Right atrium auricular region (tissue), 2 donors: Measurements from ENCODE around the gene IGSF6. TPM values are rescaled to one million over a fixed set of nuclear protein-coding genes. Genes with fewer than 3 reads are reported as not detected.
"Not testable (repeated sequence)": the region's sequence is repeated elsewhere in the genome, so short reads cannot be mapped to it uniquely, and the experiment has no call there.

Source experiments
- DNase-seq: peaks from one replicate; pipeline ENCODE4 v3.0.0-alpha.2; 2019; ENCODE audit warnings: low spot score
- H3K27ac ChIP-seq, 2 donors: fragments of 200-600 bp; sonication (generic); 1 replicate in 1 of 2; 2 replicates in 1 of 2; pipeline ENCODE4 v1.5.1; 2016 to 2019
- H3K27me3 ChIP-seq, 2 donors: fragments of 200-600 bp; sonication (generic); one replicate each; pipeline versions ENCODE4 v1.5.1 to v1.6.0; 2017 to 2019
- H3K36me3 ChIP-seq: fragments of 200-600 bp; sonication (generic); one replicate; pipeline ENCODE4 v1.5.1; 2016
- H3K4me1 ChIP-seq, 2 donors: fragments of 200-600 bp; sonication (generic); one replicate each; pipeline versions ENCODE4 v1.5.1 to v1.6.0; 2017 to 2019
- H3K4me3 ChIP-seq, 2 donors: fragments of 200-600 bp; sonication (generic); 1 replicate in 1 of 2; 2 replicates in 1 of 2; pipeline ENCODE4 v1.5.1; 2017 to 2019; ENCODE audit warnings: mild to moderate bottlenecking in 1 of 2, moderate library complexity in 1 of 2
- H3K9me3 ChIP-seq, 2 donors: fragments of 200-600 bp; sonication (generic); one replicate each; pipeline ENCODE4 v1.5.1; 2019
- CTCF ChIP-seq, 2 donors: fragments of 200-600 bp; sonication (generic); IDR thresholded peaks; one replicate each; pipeline ENCODE4 v1.5.1; 2019; ENCODE audit warnings: antibody characterized with exemption in 2 of 2
- total RNA-seq, 2 donors: library from RNA; depleted of rRNA; stranded (reverse); fragments of >200 nt; gene quantifications; one replicate each; pipeline ENCODE4 v1.1.0, GENCODE V29; 2016

IGSF6 gene
- 1 to 10 TPM in 1 of 2 donors, under 1 TPM in 1; 0.67 to 1.6 TPM for total RNA-seq

GRCh38 chr16:21652453-21652852, at the start of gene IGSF6:
Gene IGSF6 (minus strand): TSS chr16:21652608. CDS start chr16:21652598, 10 bp downstream.
- DNase-seq = no peak
- TF ChIP-seq CTCF (IDR thresholded peaks at IDR 0.05) = no peak

GRCh38 chr16:21701271-21701670, 48.9 kb upstream of the IGSF6 start:
- Histone ChIP-seq H3K27me3 (no peaks in the 10 kb centered on the region), H3K36me3 (no peaks in the 10 kb centered on the region), H3K9me3 (no peaks in the 10 kb centered on the region), H3K27ac (no peak overlapping the region), H3K4me1 (no peaks in the 10 kb centered on the region), H3K4me3 (no peak overlapping the region)
- no peak for TF ChIP-seq CTCF (IDR thresholded peaks at IDR 0.05)
- DNase-seq = no peak

More at GRCh38 chr16:21652453-21652852, at the start of gene IGSF6:
- Histone ChIP-seq H3K4me3 (no peak within 1 kb of the TSS), H3K9me3 (no peaks in the 10 kb centered on the region), H3K36me3 (peaks cover 7% of the 10 kb centered on the region), H3K27ac (no peak within 1 kb of the TSS), H3K4me1 (peaks cover 0 to 8% of the 10 kb centered on the region in 2 donors), H3K27me3 (no peaks in the 10 kb centered on the region)

GRCh38 chr16:21698169-21699032, 46.0 kb upstream of the IGSF6 start:
- Histone ChIP-seq H3K4me3 (no peak overlapping the region), H3K27ac (no peak overlapping the region), H3K27me3 (no peaks in the 10 kb centered on the region), H3K36me3 (no peaks in the 10 kb centered on the region), H3K9me3 (no peaks in the 10 kb centered on the region), H3K4me1 (no peaks in the 10 kb centered on the region)
- TF ChIP-seq CTCF (IDR thresholded peaks at IDR 0.05) = no peak
- DNase-seq = no peak

- no peak for DNase-seq
- no peak overlapping the region for H3K27ac ChIP-seq
- H3K36me3 ChIP-seq = no peaks in the 10 kb centered on the region
- no peaks in the 10 kb centered on the region for H3K9me3 ChIP-seq
- no peak for TF ChIP-seq CTCF (IDR thresholded peaks at IDR 0.05)
- no peaks in the 10 kb centered on the region for H3K4me1 ChIP-seq
- no peak overlapping the region for H3K4me3 ChIP-seq
- no peaks in the 10 kb centered on the region for H3K27me3 ChIP-seq
Observed at GRCh38 chr16:21697032-21697431, 44.6 kb upstream of the IGSF6 start.

GRCh38 chr16:21694609-21695008, 42.2 kb upstream of the IGSF6 start:
- Histone ChIP-seq H3K27ac (no peak overlapping the region), H3K4me3 (no peak overlapping the region), H3K4me1 (no peaks in the 10 kb centered on the region), H3K27me3 (no peaks in the 10 kb centered on the region), H3K9me3 (no peaks in the 10 kb centered on the region), H3K36me3 (no peaks in the 10 kb centered on the region)
- no peak for DNase-seq
- TF ChIP-seq CTCF (IDR thresholded peaks at IDR 0.05) = no peak

- H3K4me3 ChIP-seq, H3K4me1 ChIP-seq, H3K27me3 ChIP-seq, H3K27ac ChIP-seq, H3K9me3 ChIP-seq, DNase-seq, H3K36me3 ChIP-seq: not testable (repeated sequence)
Observed at GRCh38 chr16:21690967-21691366, 38.6 kb upstream of the IGSF6 start.
